ENCODE data around the gene TTBK2. TPM values are rescaled to one million over a fixed set of nuclear protein-coding genes. Genes with fewer than 3 reads are reported as not detected.
"Not testable (repeated sequence)": the region's sequence is repeated elsewhere in the genome, so short reads cannot be mapped to it uniquely, and the experiment has no call there.

TTBK2 gene
- total RNA-seq, 2 donors from 2014 or later = 17.9 to 24.8 TPM

- H3K27ac Mint-ChIP-seq = no peak overlapping the region
Observed at GRCh38 chr15:42908538-42908937, 12.0 kb downstream of the TTBK2 start.

GRCh38 chr15:42903388-42904324 lies 16.9 kb downstream of the TTBK2 start:
- no peak for TF ChIP-seq CTCF (conservative IDR thresholded peaks at IDR 0.05)
- Histone ChIP-seq H3K9me3 (ENCODE audit: control insufficient read depth, low read length) (no peaks in the 10 kb centered on the region), H3K27me3 (ENCODE audit: control insufficient read depth, insufficient read depth, low read length, poor library complexity, severe bottlenecking) (no peaks in the 10 kb centered on the region), H3K36me3 (ENCODE audit: control insufficient read depth, insufficient read depth, low read length) (no peaks in the 10 kb centered on the region), H3K4me1 (ENCODE audit: control insufficient read depth, insufficient read depth, low read length) (no peaks in the 10 kb centered on the region), H3K27ac (ENCODE audit: low read depth, low read length) (no peak overlapping the region), H3K4me3 (ENCODE audit: low read length) (no peak overlapping the region), H3K9ac (ENCODE audit: extremely low read depth, low read length, poor library complexity, severe bottlenecking) (no peak overlapping the region)
- Mint-ChIP-seq H3K27ac (no peak overlapping the region), H3K9me3 (no peaks in the 10 kb centered on the region), H3K4me3 (no peak overlapping the region), H3K4me1 (no peaks in the 10 kb centered on the region), H3K27me3 (ENCODE audit: insufficient read depth) (no peaks in the 10 kb centered on the region), H3K36me3 (ENCODE audit: low read depth) (peaks cover 4% of the 10 kb centered on the region)
- 77 to 100% methylated on average over 1 to 5 of the region's 5 CpGs for WGBS, 2 experiments (ENCODE audit: insufficient coverage in 1 of 2, insufficient read length in 1 of 2)
- no peak for DNase-seq

More at GRCh38 chr15:42908538-42908937, 12.0 kb downstream of the TTBK2 start:
- H3K27me3 Mint-ChIP-seq (ENCODE audit: insufficient read depth) = no peaks in the 10 kb centered on the region
- H3K9ac ChIP-seq (ENCODE audit: extremely low read depth, low read length, poor library complexity, severe bottlenecking) = no peak overlapping the region
- peaks cover 4% of the 10 kb centered on the region for H3K36me3 Mint-ChIP-seq (ENCODE audit: low read depth)
- DNase-seq = no peak
- H3K4me3 ChIP-seq (ENCODE audit: low read length) = no peak overlapping the region
- no peak overlapping the region for H3K4me3 Mint-ChIP-seq
- WGBS, 2 experiments (ENCODE audit: insufficient coverage in 1 of 2, insufficient read length in 1 of 2) = 89% methylated on average over 2 of the region's 2 CpGs; no CpG with 5 or more reads in 1 of the 2 experiments
- H3K27ac ChIP-seq (ENCODE audit: low read depth, low read length) = no peak overlapping the region
- H3K4me1 ChIP-seq (ENCODE audit: control insufficient read depth, insufficient read depth, low read length) = no peaks in the 10 kb centered on the region
- H3K27me3 ChIP-seq (ENCODE audit: control insufficient read depth, insufficient read depth, low read length, poor library complexity, severe bottlenecking) = no peaks in the 10 kb centered on the region
- no peaks in the 10 kb centered on the region for H3K9me3 ChIP-seq (ENCODE audit: control insufficient read depth, low read length)
- H3K4me1 Mint-ChIP-seq = no peaks in the 10 kb centered on the region
- no peaks in the 10 kb centered on the region for H3K36me3 ChIP-seq (ENCODE audit: control insufficient read depth, insufficient read depth, low read length)
- no peak for TF ChIP-seq CTCF (conservative IDR thresholded peaks at IDR 0.05)
- H3K9me3 Mint-ChIP-seq = no peaks in the 10 kb centered on the region

GRCh38 chr15:42893911-42894310 lies 26.7 kb downstream of the TTBK2 start:
- not testable (repeated sequence) for H3K36me3 ChIP-seq (ENCODE audit: control insufficient read depth, insufficient read depth, low read length); H3K4me3 Mint-ChIP-seq; DNase-seq; H3K4me1 Mint-ChIP-seq; H3K27me3 Mint-ChIP-seq (ENCODE audit: insufficient read depth); H3K9me3 ChIP-seq (ENCODE audit: control insufficient read depth, low read length); H3K9ac ChIP-seq (ENCODE audit: extremely low read depth, low read length, poor library complexity, severe bottlenecking); H3K27me3 ChIP-seq (ENCODE audit: control insufficient read depth, insufficient read depth, low read length, poor library complexity, severe bottlenecking); H3K27ac Mint-ChIP-seq; H3K27ac ChIP-seq (ENCODE audit: low read depth, low read length); H3K4me1 ChIP-seq (ENCODE audit: control insufficient read depth, insufficient read depth, low read length); H3K4me3 ChIP-seq (ENCODE audit: low read length)
- Mint-ChIP-seq H3K36me3 (ENCODE audit: low read depth) (peaks cover 18% of the 10 kb centered on the region), H3K9me3 (peaks cover 13% of the 10 kb centered on the region)
- WGBS, 2 experiments (ENCODE audit: insufficient coverage in 1 of 2, insufficient read length in 1 of 2) = 88 to 100% methylated on average over 1 of the region's 1 CpG
